ENCODE results near the gene LYPD6.

The LYPD6 gene

GRCh38 chr2:149329068-149329467, 1.3 kb upstream of the LYPD6 start:
- no peak for ATAC-seq
- no peak for TF ChIP-seq RARB (CRISPR knock-in tag; IDR thresholded peaks at IDR 0.05)
- no peak for TF ChIP-seq BACH2 (CRISPR knock-in tag; IDR thresholded peaks at IDR 0.05; ENCODE audit: borderline replicate concordance)
- TF ChIP-seq POU6F1 (CRISPR knock-in tag; IDR thresholded peaks at IDR 0.05; ENCODE audit: borderline replicate concordance, low read depth), result no peak
- TF ChIP-seq PPARA (CRISPR knock-in tag; IDR thresholded peaks at IDR 0.05; ENCODE audit: borderline replicate concordance), result no peak
- TF ChIP-seq ZNF565 (CRISPR knock-in tag; conservative IDR thresholded peaks at IDR 0.05; ENCODE audit: low read depth), result no peak
- TF ChIP-seq ESRRG (CRISPR knock-in tag; IDR thresholded peaks at IDR 0.05), result no peak
- no peak for TF ChIP-seq ZNF70 (CRISPR knock-in tag; IDR thresholded peaks at IDR 0.05)
- no peak for TF ChIP-seq ZFP30 (CRISPR knock-in tag; IDR thresholded peaks at IDR 0.05)
- no peak for TF ChIP-seq CSRNP3 (CRISPR knock-in tag; IDR thresholded peaks at IDR 0.05)
- TF ChIP-seq GLIS3 (CRISPR knock-in tag; IDR thresholded peaks at IDR 0.05), result no peak
- no peak for TF ChIP-seq CREB5 (CRISPR knock-in tag; IDR thresholded peaks at IDR 0.05; ENCODE audit: low read depth)
- TF ChIP-seq PATZ1 (CRISPR knock-in tag; IDR thresholded peaks at IDR 0.05; ENCODE audit: borderline replicate concordance), result no peak
- TF ChIP-seq ZFP3 (CRISPR knock-in tag; IDR thresholded peaks at IDR 0.05), result no peak
- no peak for TF ChIP-seq OSR1 (CRISPR knock-in tag; IDR thresholded peaks at IDR 0.05)
- no peak for TF ChIP-seq TOX (CRISPR knock-in tag; IDR thresholded peaks at IDR 0.05; ENCODE audit: borderline replicate concordance)
- no peak for TF ChIP-seq ZNF8 (CRISPR knock-in tag; IDR thresholded peaks at IDR 0.05)
- TF ChIP-seq TCF4 (CRISPR knock-in tag; IDR thresholded peaks at IDR 0.05; ENCODE audit: borderline replicate concordance), result no peak
- no peak for TF ChIP-seq ZC3H10 (CRISPR knock-in tag; IDR thresholded peaks at IDR 0.05)
- TF ChIP-seq CSDC2 (CRISPR knock-in tag; IDR thresholded peaks at IDR 0.05), result no peak
- no peak for TF ChIP-seq TSHZ2 (CRISPR knock-in tag; IDR thresholded peaks at IDR 0.05)

- ATAC-seq, result peak; percentile 83
- TF ChIP-seq ZFP3 (CRISPR knock-in tag; IDR thresholded peaks at IDR 0.05) (0 out of 2 replicates have a peak, but pooled peaks have one; percentile 27), TCF4 (CRISPR knock-in tag; IDR thresholded peaks at IDR 0.05; ENCODE audit: borderline replicate concordance) (no peak)
These were observed 779 bp upstream of the LYPD6 start for GRCh38 chr2:149329489-149330126.

GRCh38 chr2:149331023-149331400, 625 bp downstream of the LYPD6 start:
- peak; percentile 25 for ATAC-seq
- TF ChIP-seq TCF4 (CRISPR knock-in tag; IDR thresholded peaks at IDR 0.05; ENCODE audit: borderline replicate concordance) (no peak), GLIS3 (CRISPR knock-in tag; IDR thresholded peaks at IDR 0.05) (no peak), ZNF70 (CRISPR knock-in tag; IDR thresholded peaks at IDR 0.05) (no peak), CREB5 (CRISPR knock-in tag; IDR thresholded peaks at IDR 0.05; ENCODE audit: low read depth) (no peak)

Data from SK-N-SH treated with all-trans-retinoic acid at 6 μM for 48 hours (cell line).